ENCODE results near the gene RPS6KA5.
"Not testable (repeated sequence)": the region's sequence is repeated elsewhere in the genome, so short reads cannot be mapped to it uniquely, and the experiment has no call there.

Gene RPS6KA5

GRCh38 chr14:90941706-90942105 is 118.7 kb downstream of the RPS6KA5 start:
- H3K4me1 ChIP-seq (ENCODE audit: insufficient read depth, low read length), result no peaks in the 10 kb centered on the region

GRCh38 chr14:90940318-90940962 is 120.0 kb downstream of the RPS6KA5 start:
- Histone ChIP-seq H3K27me3 (ENCODE audit: insufficient read depth, low read length, poor library complexity) (no peaks in the 10 kb centered on the region), H2AFZ (ENCODE audit: low read depth, low read length) (no peak overlapping the region), H3K79me2 (ENCODE audit: insufficient read depth, low read length) (no peaks in the 10 kb centered on the region), H3K36me3 (ENCODE audit: insufficient read depth, low read length) (peaks cover 18% of the 10 kb centered on the region), H3K4me3 (ENCODE audit: low read depth in 1 of 2, low read length in 2 of 2) (no peak overlapping the region), H3K9ac (ENCODE audit: low read depth, low read length) (no peak overlapping the region), H3K4me2 (ENCODE audit: insufficient read depth, low read length) (no peak overlapping the region), H3K4me1 (ENCODE audit: insufficient read depth, low read length) (no peaks in the 10 kb centered on the region), H3K9me3 (ENCODE audit: insufficient read depth, low read length, severe bottlenecking) (peaks cover 23% of the 10 kb centered on the region), H4K20me1 (ENCODE audit: insufficient read depth, low read length) (no peaks in the 10 kb centered on the region), H3K27ac (ENCODE audit: low read length) (no peak overlapping the region)
- TF ChIP-seq CTCF (IDR thresholded peaks at IDR 0.05; ENCODE audit: borderline replicate concordance, extremely low read depth, low read length, poor library complexity, severe bottlenecking) (no peak), EZH2 (IDR thresholded peaks at IDR 0.05; ENCODE audit: borderline replicate concordance, low read depth, low read length, severe bottlenecking) (no peak)
- ATAC-seq (ENCODE audit: insufficient read depth, low read depth), result no peak
- no peak for DNase-seq

More at GRCh38 chr14:90941706-90942105, 118.7 kb downstream of the RPS6KA5 start:
- H3K4me3 ChIP-seq (ENCODE audit: low read depth in 1 of 2, low read length in 2 of 2), result no peak overlapping the region
- no peak overlapping the region for H3K27ac ChIP-seq (ENCODE audit: low read length)
- H3K36me3 ChIP-seq (ENCODE audit: insufficient read depth, low read length), result peaks cover 18% of the 10 kb centered on the region
- no peak overlapping the region for H3K9ac ChIP-seq (ENCODE audit: low read depth, low read length)
- H3K27me3 ChIP-seq (ENCODE audit: insufficient read depth, low read length, poor library complexity), result no peaks in the 10 kb centered on the region
- no peak overlapping the region for H3K4me2 ChIP-seq (ENCODE audit: insufficient read depth, low read length)
- no peaks in the 10 kb centered on the region for H4K20me1 ChIP-seq (ENCODE audit: insufficient read depth, low read length)
- TF ChIP-seq CTCF (IDR thresholded peaks at IDR 0.05; ENCODE audit: borderline replicate concordance, extremely low read depth, low read length, poor library complexity, severe bottlenecking) (no peak), EZH2 (IDR thresholded peaks at IDR 0.05; ENCODE audit: borderline replicate concordance, low read depth, low read length, severe bottlenecking) (no peak)
- no peaks in the 10 kb centered on the region for H3K79me2 ChIP-seq (ENCODE audit: insufficient read depth, low read length)
- ATAC-seq (ENCODE audit: insufficient read depth, low read depth) (no peak), DNase-seq (no peak)
- no peak overlapping the region for H2AFZ ChIP-seq (ENCODE audit: low read depth, low read length)
- peaks cover 23% of the 10 kb centered on the region for H3K9me3 ChIP-seq (ENCODE audit: insufficient read depth, low read length, severe bottlenecking)

GRCh38 chr14:90939252-90939795 is 121.1 kb downstream of the RPS6KA5 start:
- not testable (repeated sequence) for H4K20me1 ChIP-seq (ENCODE audit: insufficient read depth, low read length); H3K4me2 ChIP-seq (ENCODE audit: insufficient read depth, low read length)

GRCh38 chr14:90938615-90939014 is 121.8 kb downstream of the RPS6KA5 start:
- ATAC-seq (ENCODE audit: insufficient read depth, low read depth), result no peak
- no peak overlapping the region for H3K4me3 ChIP-seq (ENCODE audit: low read depth in 1 of 2, low read length in 2 of 2)
- no peaks in the 10 kb centered on the region for H4K20me1 ChIP-seq (ENCODE audit: insufficient read depth, low read length)
- no peaks in the 10 kb centered on the region for H3K4me1 ChIP-seq (ENCODE audit: insufficient read depth, low read length)
- peaks cover 23% of the 10 kb centered on the region for H3K9me3 ChIP-seq (ENCODE audit: insufficient read depth, low read length, severe bottlenecking)
- peaks cover 18% of the 10 kb centered on the region for H3K36me3 ChIP-seq (ENCODE audit: insufficient read depth, low read length)
- H3K9ac ChIP-seq (ENCODE audit: low read depth, low read length), result no peak overlapping the region
- H3K27me3 ChIP-seq (ENCODE audit: insufficient read depth, low read length, poor library complexity), result no peaks in the 10 kb centered on the region
- H3K27ac ChIP-seq (ENCODE audit: low read length), result no peak overlapping the region
- no peak for DNase-seq
- no peak overlapping the region for H3K4me2 ChIP-seq (ENCODE audit: insufficient read depth, low read length)
- H3K79me2 ChIP-seq (ENCODE audit: insufficient read depth, low read length), result no peaks in the 10 kb centered on the region
- TF ChIP-seq EZH2 (IDR thresholded peaks at IDR 0.05; ENCODE audit: borderline replicate concordance, low read depth, low read length, severe bottlenecking) (no peak), CTCF (IDR thresholded peaks at IDR 0.05; ENCODE audit: borderline replicate concordance, extremely low read depth, low read length, poor library complexity, severe bottlenecking) (no peak)
- no peak overlapping the region for H2AFZ ChIP-seq (ENCODE audit: low read depth, low read length)

More at GRCh38 chr14:90939252-90939795, 121.1 kb downstream of the RPS6KA5 start:
- H3K27ac ChIP-seq (ENCODE audit: low read length); H2AFZ ChIP-seq (ENCODE audit: low read depth, low read length); H3K27me3 ChIP-seq (ENCODE audit: insufficient read depth, low read length, poor library complexity); H3K79me2 ChIP-seq (ENCODE audit: insufficient read depth, low read length); H3K9ac ChIP-seq (ENCODE audit: low read depth, low read length); H3K4me3 ChIP-seq (ENCODE audit: low read depth in 1 of 2, low read length in 2 of 2); ATAC-seq (ENCODE audit: insufficient read depth, low read depth); DNase-seq; H3K4me1 ChIP-seq (ENCODE audit: insufficient read depth, low read length): not testable (repeated sequence)
- peaks cover 23% of the 10 kb centered on the region for H3K9me3 ChIP-seq (ENCODE audit: insufficient read depth, low read length, severe bottlenecking)
- H3K36me3 ChIP-seq (ENCODE audit: insufficient read depth, low read length), result peaks cover 18% of the 10 kb centered on the region
